A673 (cell line): ENCODE data around the gene CRHR1.
A peak's percentile ranks its signal among the peaks of the same experiment; 100 is the strongest.

Experiments
- CTCF ChIP-seq: fragments of 300-800, 200-600 bp; sonication (generic); conservative IDR thresholded peaks from 2 replicates; pipeline ENCODE4 v1.5.1; 2017; ENCODE audit warnings: low read depth, mild to moderate bottlenecking, antibody characterized with exemption, low read length, moderate library complexity, mixed read lengths
- EZH2 ChIP-seq: fragments of 200-600 bp; sonication (generic); IDR thresholded peaks from 2 replicates; pipeline ENCODE4 v1.6.1; 2017; ENCODE audit warnings: borderline replicate concordance, low read depth, mild to moderate bottlenecking, mixed read lengths, antibody characterized with exemption, low read length; ENCODE audit not compliant: poor library complexity, severe bottlenecking

GRCh38 chr17:45852535-45853297 lies 68.6 kb downstream of the CRHR1 start:
- TF ChIP-seq CTCF = peak; percentile 76
- TF ChIP-seq EZH2 = no peak
